ENCODE data around the gene HSD17B14. TPM values are rescaled to one million over a fixed set of nuclear protein-coding genes. Genes with fewer than 3 reads are reported as not detected.

Gene HSD17B14
- total RNA-seq, 4 donors from 2014 or later: 0.83 to 9.0 (median 4.8) TPM; not detected in 1

DNA sequence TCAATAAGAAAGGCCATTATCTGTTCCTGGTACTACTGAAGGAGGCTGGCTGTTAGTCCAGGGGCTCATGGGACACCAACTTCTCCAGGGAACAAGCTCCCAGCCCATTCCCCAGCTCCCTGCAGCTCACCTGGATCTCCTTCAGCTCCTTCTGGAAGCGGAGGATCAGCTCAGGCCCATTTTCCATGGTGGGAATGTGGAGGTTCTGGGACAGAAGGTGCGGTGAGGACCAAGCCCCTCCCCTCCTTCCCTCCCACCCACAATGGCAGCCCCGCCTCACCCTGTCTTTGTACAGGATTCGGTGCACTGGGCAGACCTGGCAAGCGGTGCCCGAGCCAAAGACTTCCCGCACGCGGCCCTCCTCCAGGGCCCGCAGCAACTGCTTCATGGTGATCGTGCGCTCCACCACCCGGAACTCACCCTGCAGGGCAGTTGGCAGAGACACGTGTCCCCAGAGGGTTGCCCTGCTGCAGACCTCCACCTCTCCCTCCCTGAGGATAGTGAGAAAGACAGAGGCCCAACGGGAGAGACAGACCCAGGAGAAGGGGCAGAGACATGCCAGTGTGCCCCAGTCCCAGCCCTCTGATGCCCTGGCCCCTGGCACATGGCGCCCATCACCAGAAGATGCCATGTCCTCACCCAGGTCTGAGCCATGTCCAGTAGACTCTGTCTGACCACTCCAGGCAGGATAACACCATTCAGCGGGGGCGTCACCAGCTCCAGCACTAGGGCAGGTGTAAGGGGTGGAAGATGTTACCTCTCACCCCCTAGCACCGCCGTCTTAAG lies 39.8 kb downstream of the HSD17B14 start:
- Histone ChIP-seq H3K4me1 (peaks cover 6 to 37% (median 10%) of the 10 kb centered on the region in 3 donors), H3K36me3 (peaks cover 0 to 19% (median 7%) of the 10 kb centered on the region in 3 donors), H3K9me3 (no peaks in the 10 kb centered on the region), H3K27me3 (no peaks in the 10 kb centered on the region), H3K27ac (peak overlapping the region; percentile 81 to 90 (median 88)), H3K4me3 (no peak overlapping the region)
- TF ChIP-seq, protein P1, sequence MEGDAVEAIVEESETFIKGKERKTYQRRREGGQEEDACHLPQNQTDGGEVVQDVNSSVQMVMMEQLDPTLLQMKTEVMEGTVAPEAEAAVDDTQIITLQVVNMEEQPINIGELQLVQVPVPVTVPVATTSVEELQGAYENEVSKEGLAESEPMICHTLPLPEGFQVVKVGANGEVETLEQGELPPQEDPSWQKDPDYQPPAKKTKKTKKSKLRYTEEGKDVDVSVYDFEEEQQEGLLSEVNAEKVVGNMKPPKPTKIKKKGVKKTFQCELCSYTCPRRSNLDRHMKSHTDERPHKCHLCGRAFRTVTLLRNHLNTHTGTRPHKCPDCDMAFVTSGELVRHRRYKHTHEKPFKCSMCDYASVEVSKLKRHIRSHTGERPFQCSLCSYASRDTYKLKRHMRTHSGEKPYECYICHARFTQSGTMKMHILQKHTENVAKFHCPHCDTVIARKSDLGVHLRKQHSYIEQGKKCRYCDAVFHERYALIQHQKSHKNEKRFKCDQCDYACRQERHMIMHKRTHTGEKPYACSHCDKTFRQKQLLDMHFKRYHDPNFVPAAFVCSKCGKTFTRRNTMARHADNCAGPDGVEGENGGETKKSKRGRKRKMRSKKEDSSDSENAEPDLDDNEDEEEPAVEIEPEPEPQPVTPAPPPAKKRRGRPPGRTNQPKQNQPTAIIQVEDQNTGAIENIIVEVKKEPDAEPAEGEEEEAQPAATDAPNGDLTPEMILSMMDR (IDR thresholded peaks at IDR 0.05): no peak
- no peak for TF ChIP-seq POLR2A (IDR thresholded peaks at IDR 0.05)
- no peak for DNase-seq
- intact Hi-C loops (cut with DNase I): no loop called here
- WGBS, 2 donors: 83 to 84% methylated on average over 4 to 8 of the region's 20 CpGs

DNA sequence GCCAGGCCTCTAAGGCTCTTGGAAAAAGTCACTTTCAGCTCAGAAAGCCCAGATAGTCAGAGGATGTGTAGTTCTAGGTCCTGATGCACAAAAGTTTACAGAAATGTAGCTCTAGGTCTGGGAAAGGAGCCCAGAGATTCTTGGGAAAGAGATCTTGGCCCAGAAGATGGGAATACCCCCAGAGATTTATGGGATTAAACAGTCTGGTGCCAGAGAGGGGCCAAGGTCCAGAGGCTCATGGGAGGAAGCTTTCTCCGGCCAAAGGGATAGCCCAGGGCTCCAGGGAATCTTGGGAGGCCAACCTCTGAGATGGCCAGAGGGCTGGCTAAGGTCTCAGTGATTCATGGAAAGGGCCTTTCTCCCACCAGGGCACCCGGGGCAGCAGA lies 40.6 kb downstream of the HSD17B14 start:
- intact Hi-C loops (cut with DNase I): loop anchor here (2.0 kb wide), 1 partner anchor 41 kb away; the partner anchor contains the start of gene HSD17B14
- no peak for TF ChIP-seq POLR2A (IDR thresholded peaks at IDR 0.05)
- TF ChIP-seq, protein P1 (IDR thresholded peaks at IDR 0.05): no peak
- WGBS, 2 donors: 67 to 83% methylated on average over 1 of the region's 2 CpGs

DNA sequence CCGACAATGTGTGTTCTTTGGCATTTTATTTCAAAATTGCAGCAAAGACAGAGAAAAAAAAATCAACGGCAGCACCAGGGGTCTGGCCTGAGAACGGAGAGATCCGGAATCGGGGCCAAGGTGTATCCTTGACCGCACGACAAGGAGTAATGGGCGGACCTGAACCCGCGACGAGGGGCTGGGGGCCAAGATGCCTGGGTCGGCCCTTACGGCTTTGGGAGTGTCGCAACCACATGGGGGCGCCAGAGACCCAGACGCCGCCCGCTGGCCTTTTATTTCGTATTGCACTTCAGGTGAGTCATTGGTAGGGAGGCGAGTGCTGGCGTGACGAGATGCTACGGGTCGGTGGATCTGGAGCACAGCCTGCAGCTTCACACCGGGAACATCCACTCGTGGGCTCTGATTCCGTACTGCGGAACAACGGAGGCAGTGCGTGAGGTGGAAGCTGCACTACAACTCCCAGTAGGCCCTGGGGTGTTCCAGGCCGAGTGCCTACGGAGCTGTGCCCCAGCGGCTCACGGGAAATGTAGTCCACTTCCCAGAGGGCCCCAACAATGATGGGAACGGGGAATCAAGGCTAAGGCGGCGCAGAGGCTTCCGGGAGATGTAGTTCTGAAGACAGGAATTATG lies 41.1 kb downstream of the HSD17B14 start:
- no peaks in the 10 kb centered on the region for H3K9me3 ChIP-seq
- WGBS, 2 donors: 2 to 3% methylated on average over 14 to 31 of the region's 38 CpGs
- H3K4me3 ChIP-seq: peak overlapping the region; percentile 27 to 66 (median 46)
- H3K27me3 ChIP-seq: no peaks in the 10 kb centered on the region
- peaks cover 6 to 37% (median 10%) of the 10 kb centered on the region in 3 donors for H3K4me1 ChIP-seq
- intact Hi-C loops (cut with DNase I): loop anchor here (2.0 kb wide), 1 partner anchor 42 kb away; the partner anchor contains the start of gene HSD17B14
- DNase-seq: peak; percentile 66
- H3K27ac ChIP-seq: peak overlapping the region; percentile 81 to 90 (median 88)
- peaks cover 0 to 19% (median 7%) of the 10 kb centered on the region in 3 donors for H3K36me3 ChIP-seq
- no peak for TF ChIP-seq POLR2A (IDR thresholded peaks at IDR 0.05)
- TF ChIP-seq, protein P1 (IDR thresholded peaks at IDR 0.05): peak; percentile 93 to 98 (median 97)

More for the DNA sequence above, 40.6 kb downstream of the HSD17B14 start:
- Histone ChIP-seq H3K36me3 (peaks cover 0 to 19% (median 7%) of the 10 kb centered on the region in 3 donors), H3K9me3 (no peaks in the 10 kb centered on the region), H3K4me1 (peaks cover 6 to 37% (median 10%) of the 10 kb centered on the region in 3 donors), H3K27me3 (no peaks in the 10 kb centered on the region), H3K27ac (peak overlapping the region; percentile 81 to 90 (median 88)), H3K4me3 (peak overlapping the region in 1 of 4 donors; percentile 66)
- DNase-seq: no peak

DNA sequence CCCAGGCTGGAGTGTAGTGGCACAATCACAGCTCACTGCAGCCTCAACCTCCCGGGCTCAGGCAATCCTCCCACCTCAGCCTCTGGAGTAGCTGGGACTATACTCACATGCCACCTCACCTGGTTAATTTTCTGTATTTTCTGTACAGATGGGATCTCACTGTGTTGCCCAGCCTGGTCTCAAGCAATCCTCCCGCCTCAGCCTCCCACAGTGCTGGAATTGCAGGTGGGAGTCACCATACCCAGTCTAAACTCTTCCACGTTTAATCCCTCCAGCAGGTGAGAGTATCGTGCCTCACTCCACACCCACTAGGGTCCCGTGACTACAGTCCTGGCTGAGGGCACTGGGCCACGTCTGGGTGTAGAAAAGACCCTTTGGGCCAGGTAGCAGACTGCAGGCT lies 42.0 kb downstream of the HSD17B14 start:
- no peaks in the 10 kb centered on the region for H3K9me3 ChIP-seq
- H3K27ac ChIP-seq: peak overlapping the region; percentile 81 to 90 (median 88)
- H3K27me3 ChIP-seq: no peaks in the 10 kb centered on the region
- WGBS, 2 donors: 68% methylated on average over 4 of the region's 6 CpGs; no CpG with 5 or more reads in 1 of the 2 donors
- no peak for DNase-seq
- H3K36me3 ChIP-seq: peaks cover 0 to 10% (median 2%) of the 10 kb centered on the region in 3 donors
- H3K4me1 ChIP-seq: peaks cover 6 to 32% (median 10%) of the 10 kb centered on the region in 3 donors
- H3K4me3 ChIP-seq: no peak overlapping the region
- intact Hi-C loops (cut with DNase I): loop anchor here (2.0 kb wide), 1 partner anchor 43 kb away; the partner anchor contains the start of gene HSD17B14
- TF ChIP-seq, protein P1 (IDR thresholded peaks at IDR 0.05): no peak
- TF ChIP-seq POLR2A (IDR thresholded peaks at IDR 0.05): no peak
